ENCODE results near the gene PAAF1. TPM values are rescaled to one million over a fixed set of nuclear protein-coding genes. Genes with fewer than 3 reads are reported as not detected.

Gene PAAF1
- total RNA-seq, 1 experiment from 2014 or later, result 12.3 TPM

DNA sequence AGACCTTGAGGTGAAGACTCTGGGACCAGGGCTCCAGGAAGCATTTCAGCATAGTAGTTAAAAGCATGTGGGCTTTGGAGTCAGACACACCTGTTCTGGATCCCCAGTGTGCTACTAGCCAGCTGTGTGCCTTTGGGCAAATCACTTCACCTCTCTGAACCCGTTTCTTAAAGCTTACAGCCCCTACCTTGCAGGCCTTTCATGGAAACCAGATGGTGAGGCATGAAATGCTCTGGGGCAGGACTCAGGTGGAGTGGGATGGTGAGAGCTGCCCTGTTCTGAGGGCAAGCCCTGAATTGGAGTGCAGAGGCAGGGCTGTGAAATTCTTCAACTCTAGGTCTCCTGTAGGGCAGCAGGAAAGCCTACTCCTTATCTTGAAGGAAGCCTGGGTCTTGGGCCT lies 95.4 kb downstream of the PAAF1 start:
- no peak for DNase-seq (ENCODE audit: low spot score)

DNA sequence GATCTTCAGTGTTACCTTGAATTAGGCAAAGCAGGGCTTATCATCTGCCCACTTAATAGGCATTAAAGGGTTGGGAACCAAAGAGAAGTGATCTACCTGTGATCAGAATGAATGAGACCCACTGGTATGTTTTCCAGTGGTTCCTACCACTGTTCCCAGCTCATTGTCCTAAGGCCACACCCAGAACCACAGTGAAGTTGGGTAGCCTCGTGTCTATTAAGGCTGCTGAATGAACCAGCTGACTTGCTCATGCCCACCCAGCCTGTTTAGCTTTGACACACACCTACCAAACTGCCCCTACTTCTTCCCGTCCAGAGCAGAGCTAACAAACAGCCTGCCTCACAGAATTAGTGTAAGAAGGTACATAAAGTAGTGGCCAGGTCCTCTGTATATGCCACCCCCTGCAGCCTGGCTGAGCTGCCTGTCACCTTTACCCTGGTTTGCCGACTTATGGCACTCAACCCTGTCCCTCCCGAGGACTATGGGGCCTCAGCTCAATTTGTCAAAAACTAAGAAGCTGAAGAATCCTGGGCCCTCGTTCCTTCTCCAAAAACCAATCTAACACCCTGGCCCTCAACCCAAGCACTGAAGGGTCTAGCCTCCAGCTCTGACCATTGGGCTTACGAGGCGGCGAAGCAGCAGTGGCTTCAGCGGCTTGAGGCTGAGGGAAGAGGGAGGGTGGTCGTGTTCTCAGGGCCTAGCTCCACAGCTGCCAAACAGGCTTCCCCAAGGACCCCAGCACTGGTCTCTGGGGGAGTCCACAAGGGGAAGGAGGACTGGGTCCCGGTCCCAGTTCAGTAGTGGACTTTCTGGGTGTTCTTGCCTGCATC lies 96.0 kb downstream of the PAAF1 start:
- DNase-seq (ENCODE audit: low spot score), result no peak

GRCh38 chr11:73974604-73975478 lies 98.0 kb downstream of the PAAF1 start:
- DNase-seq (ENCODE audit: low spot score), result peak; percentile 90

DNA sequence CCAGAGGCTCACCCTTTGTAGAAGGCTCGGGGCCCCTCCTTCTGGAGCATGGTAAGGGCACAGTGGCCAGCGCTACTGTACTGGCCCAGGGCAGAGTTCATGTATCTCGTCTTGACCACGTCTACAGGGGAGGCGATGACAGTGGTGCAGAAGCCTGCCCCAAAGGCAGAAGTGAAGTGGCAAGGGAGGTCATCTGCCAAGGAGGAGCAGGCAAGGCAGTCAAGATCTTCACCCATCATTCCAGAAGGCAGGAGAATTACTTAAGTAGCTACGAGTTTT lies 98.6 kb downstream of the PAAF1 start:
- DNase-seq (ENCODE audit: low spot score), result no peak

DNA sequence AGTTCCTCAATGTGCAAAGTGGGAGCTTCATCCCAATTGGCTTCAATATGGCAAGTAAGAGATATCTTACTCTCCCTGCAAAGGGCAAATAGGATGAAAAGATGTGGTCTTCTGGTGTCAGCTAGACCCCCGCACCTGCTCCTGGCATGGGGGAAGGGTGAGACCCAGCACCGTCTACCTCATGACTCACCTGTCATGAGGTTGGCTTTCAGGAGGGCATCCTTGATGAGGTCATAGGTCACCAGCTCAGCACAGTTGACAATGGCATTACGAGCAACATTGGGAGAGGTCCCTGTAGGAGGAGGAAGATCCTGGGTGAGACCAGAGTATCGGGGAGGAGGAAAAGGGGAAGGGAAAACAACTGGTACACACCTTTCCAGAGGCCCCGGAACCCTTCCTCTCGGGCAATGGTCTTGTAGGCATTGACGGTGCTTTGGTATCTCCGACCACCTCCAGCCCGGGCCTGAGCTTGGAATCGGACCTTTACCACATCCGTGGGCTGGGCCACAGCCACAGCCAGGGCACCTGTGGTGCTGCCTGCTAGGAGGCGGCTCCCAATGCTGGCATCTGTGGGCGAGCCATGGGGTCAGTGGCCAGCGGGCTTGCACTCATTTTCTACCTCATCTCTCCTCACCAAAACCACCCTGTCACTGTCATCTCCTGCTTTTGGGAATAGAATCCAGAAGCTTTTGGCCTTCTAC lies 99.8 kb downstream of the PAAF1 start:
- DNase-seq (ENCODE audit: low spot score), result no peak

GRCh38 chr11:73977856-73978519 lies 101.2 kb downstream of the PAAF1 start:
- DNase-seq (ENCODE audit: low spot score), result no peak

DNA sequence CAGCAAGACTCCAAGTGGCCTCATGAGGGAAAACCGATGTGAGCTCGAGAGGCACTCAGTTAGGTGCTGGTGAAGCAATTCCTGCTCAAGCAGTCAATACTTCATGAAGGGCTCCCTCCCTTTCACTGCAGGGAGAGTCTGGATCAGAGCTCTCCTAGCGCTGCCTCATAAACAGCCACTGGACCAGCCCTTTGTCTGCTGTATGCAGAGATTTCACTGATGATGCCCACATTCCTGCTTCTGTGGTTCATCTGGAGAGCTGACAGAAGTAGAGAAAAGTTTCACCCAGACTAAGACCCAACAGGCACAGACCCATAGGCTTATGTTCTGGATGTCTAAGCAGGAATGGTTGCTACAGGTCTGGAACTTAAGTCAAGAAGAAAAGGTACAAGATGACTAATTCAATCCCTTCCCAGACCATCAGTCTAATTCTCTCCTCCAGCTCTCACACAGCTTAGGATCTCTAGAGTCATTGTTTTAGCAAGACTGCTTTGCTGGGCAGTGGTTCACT lies 101.8 kb downstream of the PAAF1 start:
- DNase-seq (ENCODE audit: low spot score), result no peak

- DNase-seq (ENCODE audit: low spot score), result peak; percentile 51
Measured at GRCh38 chr11:73980001-73980961, 103.5 kb downstream of the PAAF1 start.

Other genes with a start within 250 kb of the PAAF1 start
- 43.0 and 46.5 TPM in 2 replicates for gene PLEKHB1, start 230.4 kb upstream of the PAAF1 start, total RNA-seq (2014; rRNA removed; shearing (Covaris generic))
- 158 and 166 TPM in 2 replicates for gene RAB6A, start 115.9 kb upstream of the PAAF1 start, total RNA-seq (2014; rRNA removed; shearing (Covaris generic))
- 83.4 and 92.0 TPM in 2 replicates for gene MRPL48, start 89.1 kb upstream of the PAAF1 start, total RNA-seq (2014; rRNA removed; shearing (Covaris generic))
- gene COA4, start 153 bp upstream of the PAAF1 start, total RNA-seq (2014; rRNA removed; shearing (Covaris generic)), result 308 and 352 TPM in 2 replicates
- gene DNAJB13, start 74.0 kb downstream of the PAAF1 start, total RNA-seq (2014; rRNA removed; shearing (Covaris generic)), result 0.46 TPM in 1 of 2 replicates, not detected in the other
- 76.8 and 89.4 TPM in 2 replicates for gene UCP2, start 105.8 kb downstream of the PAAF1 start, total RNA-seq (2014; rRNA removed; shearing (Covaris generic))
- gene UCP3, start 132.1 kb downstream of the PAAF1 start, total RNA-seq (2014; rRNA removed; shearing (Covaris generic)), result 0.64 and 0.76 TPM in 2 replicates

All from HT-29 (cell line).